ENCODE results near the gene IL19.

IL19 gene

GRCh38 chr1:206880314-206880713 is 109.7 kb downstream of the IL19 start:
- intact Hi-C loops (cut with DNase I) = no loop called here
- no peak for DNase-seq

DNA sequence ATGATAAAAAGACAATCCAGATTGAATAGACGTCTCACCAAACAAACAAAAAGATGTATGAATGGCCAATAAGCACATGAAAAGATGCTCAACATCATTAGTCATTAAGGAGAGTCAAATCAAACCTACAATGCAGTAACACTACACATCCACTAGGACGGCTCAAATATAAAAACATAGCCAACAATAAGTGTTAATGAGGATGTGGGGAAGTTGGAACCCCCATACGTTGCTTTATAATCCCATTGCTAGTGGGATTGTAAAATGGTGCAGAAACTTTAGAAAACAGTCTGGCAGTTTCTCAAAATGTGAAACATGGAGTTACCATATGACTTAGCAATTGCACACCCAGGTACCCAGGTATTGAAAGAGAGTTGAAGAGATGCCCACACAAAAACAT is 112.0 kb downstream of the IL19 start:
- intact Hi-C loops (cut with DNase I) = no loop called here
- DNase-seq = no peak

GRCh38 chr1:206883160-206883559 is 112.6 kb downstream of the IL19 start:
- intact Hi-C loops (cut with DNase I) = no loop called here
- DNase-seq = no peak

- intact Hi-C loops (cut with DNase I) = no loop called here
These were observed 113.3 kb downstream of the IL19 start for GRCh38 chr1:206883876-206884275.

GRCh38 chr1:206885341-206886060 is 114.9 kb downstream of the IL19 start:
- intact Hi-C loops (cut with DNase I) = no loop called here
- no peak for DNase-seq

More at GRCh38 chr1:206883876-206884275, 113.3 kb downstream of the IL19 start:
- DNase-seq = no peak

DNA sequence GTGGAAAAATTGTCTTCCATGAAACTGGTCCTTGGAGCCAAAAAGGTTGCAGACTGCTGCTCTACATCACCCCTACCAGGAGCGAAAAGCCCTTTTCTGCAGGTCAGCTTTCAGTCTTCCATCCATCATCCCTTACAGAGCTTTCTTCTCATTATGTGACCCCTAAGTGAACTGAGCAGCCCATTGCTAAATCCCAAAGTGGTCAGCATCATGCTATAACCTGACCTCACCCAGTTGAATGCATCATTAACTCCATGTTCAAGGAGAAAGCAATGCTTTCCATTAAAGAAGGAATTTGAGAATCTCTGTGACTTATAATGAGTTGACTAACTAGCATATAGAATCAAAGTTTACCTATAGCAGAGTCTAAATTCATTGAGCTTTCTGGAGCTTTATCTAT is 116.3 kb downstream of the IL19 start:
- no peak for DNase-seq
- intact Hi-C loops (cut with DNase I) = no loop called here

- intact Hi-C loops (cut with DNase I) = no loop called here
- no peak for DNase-seq
These were observed 117.1 kb downstream of the IL19 start for GRCh38 chr1:206887701-206888100.

- intact Hi-C loops (cut with DNase I) = no loop called here
- DNase-seq = no peak
These were observed 119.8 kb downstream of the IL19 start for GRCh38 chr1:206890125-206891060.

DNA sequence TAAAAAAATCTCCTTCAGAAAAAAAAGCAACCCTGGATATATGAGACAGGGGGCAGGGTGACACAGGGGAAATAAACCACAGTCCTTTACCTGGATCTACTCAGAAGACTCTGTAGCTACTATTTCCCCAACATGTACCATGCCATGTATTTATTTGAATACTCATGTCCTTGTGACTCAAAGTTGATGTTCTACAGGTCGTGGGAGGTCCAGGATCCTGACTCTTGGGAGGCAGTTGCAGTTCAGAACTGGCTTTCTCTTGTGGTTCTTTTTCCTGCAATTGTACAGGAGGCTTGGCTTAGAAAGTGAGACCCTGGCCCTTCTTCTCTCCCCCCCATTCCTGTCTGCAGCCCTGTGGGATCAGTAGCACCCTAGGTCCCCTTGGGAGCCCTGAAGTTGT is 120.8 kb downstream of the IL19 start:
- no peak for DNase-seq
- intact Hi-C loops (cut with DNase I) = no loop called here
